ENCODE data around the gene EXOC2.
"Not testable (repeated sequence)": the region's sequence is repeated elsewhere in the genome, so short reads cannot be mapped to it uniquely, and the experiment has no call there.

Gene EXOC2

GRCh38 chr6:674956-675355, 18.0 kb downstream of the EXOC2 start:
- DNase-seq (ENCODE audit: low spot score): no peak
- in situ Hi-C loops (cut with MboI; ENCODE audit: low sequenced_read_pairs, unreplicated experiment): no loop called here
- TF ChIP-seq CTCF (IDR thresholded peaks at IDR 0.05; ENCODE audit: borderline replicate concordance, control extremely low read depth, extremely low read depth, insufficient read depth, missing control alignments): no peak

GRCh38 chr6:674406-674805, 18.5 kb downstream of the EXOC2 start:
- in situ Hi-C loops (cut with MboI; ENCODE audit: low sequenced_read_pairs, unreplicated experiment): no loop called here
- no peak for DNase-seq (ENCODE audit: low spot score)
- TF ChIP-seq CTCF (IDR thresholded peaks at IDR 0.05; ENCODE audit: borderline replicate concordance, control extremely low read depth, extremely low read depth, insufficient read depth, missing control alignments): no peak

- DNase-seq (ENCODE audit: low spot score): no peak
- in situ Hi-C loops (cut with MboI; ENCODE audit: low sequenced_read_pairs, unreplicated experiment): no loop called here
- no peak for TF ChIP-seq CTCF (IDR thresholded peaks at IDR 0.05; ENCODE audit: borderline replicate concordance, control extremely low read depth, extremely low read depth, insufficient read depth, missing control alignments)
Measured at GRCh38 chr6:667253-667927, 25.5 kb downstream of the EXOC2 start.

- DNase-seq (ENCODE audit: low spot score): no peak
- TF ChIP-seq CTCF (IDR thresholded peaks at IDR 0.05; ENCODE audit: borderline replicate concordance, control extremely low read depth, extremely low read depth, insufficient read depth, missing control alignments): no peak
- in situ Hi-C loops (cut with MboI; ENCODE audit: low sequenced_read_pairs, unreplicated experiment): no loop called here
Measured at GRCh38 chr6:665403-666267, 27.3 kb downstream of the EXOC2 start.

GRCh38 chr6:663788-664187, 29.2 kb downstream of the EXOC2 start:
- in situ Hi-C loops (cut with MboI; ENCODE audit: low sequenced_read_pairs, unreplicated experiment); DNase-seq (ENCODE audit: low spot score): not testable (repeated sequence)

GRCh38 chr6:659716-660581, 33.0 kb downstream of the EXOC2 start:
- no peak for TF ChIP-seq CTCF (IDR thresholded peaks at IDR 0.05; ENCODE audit: borderline replicate concordance, control extremely low read depth, extremely low read depth, insufficient read depth, missing control alignments)
- in situ Hi-C loops (cut with MboI; ENCODE audit: low sequenced_read_pairs, unreplicated experiment): no loop called here
- no peak for DNase-seq (ENCODE audit: low spot score)

All from GM13976 (cell line).